ENCODE measurements around the gene CXCL10.
A peak's percentile ranks its signal among the peaks of the same experiment; 100 is the strongest.

The CXCL10 gene

GRCh38 chr4:75997081-75997480, 26.2 kb downstream of the CXCL10 start:
- Mint-ChIP-seq H3K27me3 (peaks cover 6% of the 10 kb centered on the region), H3K36me3 (ENCODE audit: low read depth) (no peaks in the 10 kb centered on the region), H3K4me3 (no peak overlapping the region), H3K4me1 (ENCODE audit: low read depth) (peaks cover 5% of the 10 kb centered on the region), H3K27ac (no peak overlapping the region), H3K9me3 (no peaks in the 10 kb centered on the region)
- intact Hi-C loops (cut with micrococcal nuclease), result no loop called here

GRCh38 chr4:75995727-75996126, 27.6 kb downstream of the CXCL10 start:
- Mint-ChIP-seq H3K27ac (no peak overlapping the region), H3K9me3 (no peaks in the 10 kb centered on the region), H3K4me1 (ENCODE audit: low read depth) (no peaks in the 10 kb centered on the region), H3K27me3 (peaks cover 6% of the 10 kb centered on the region), H3K36me3 (ENCODE audit: low read depth) (peaks cover under 1% of the 10 kb centered on the region), H3K4me3 (no peak overlapping the region)
- intact Hi-C loops (cut with micrococcal nuclease), result loop anchor here (1.0 kb wide), 1 partner anchor 72 kb away; no protein-coding TSS in a partner anchor

GRCh38 chr4:75992462-75992861, 30.8 kb downstream of the CXCL10 start:
- Mint-ChIP-seq H3K27me3 (peaks cover 6% of the 10 kb centered on the region), H3K27ac (no peak overlapping the region), H3K4me1 (ENCODE audit: low read depth) (peaks cover 24% of the 10 kb centered on the region), H3K36me3 (ENCODE audit: low read depth) (peaks cover 24% of the 10 kb centered on the region), H3K9me3 (no peaks in the 10 kb centered on the region), H3K4me3 (no peak overlapping the region)
- intact Hi-C loops (cut with micrococcal nuclease), result no loop called here

GRCh38 chr4:75989846-75990528, 33.3 kb downstream of the CXCL10 start:
- peaks cover 29% of the 10 kb centered on the region for H3K36me3 Mint-ChIP-seq (ENCODE audit: low read depth)
- peak overlapping the region; percentile 87 for H3K4me3 Mint-ChIP-seq

GRCh38 chr4:75985116-75985515, 38.2 kb downstream of the CXCL10 start:
- H3K36me3 Mint-ChIP-seq (ENCODE audit: low read depth), result peaks cover 51% of the 10 kb centered on the region
- H3K27ac Mint-ChIP-seq, result no peak overlapping the region
- intact Hi-C loops (cut with micrococcal nuclease), result loop anchor here (5.0 kb wide), 1 partner anchor 33 kb away; no protein-coding TSS in a partner anchor
- H3K4me3 Mint-ChIP-seq, result no peak overlapping the region
- H3K4me1 Mint-ChIP-seq (ENCODE audit: low read depth), result peaks cover 29% of the 10 kb centered on the region
- H3K9me3 Mint-ChIP-seq, result no peaks in the 10 kb centered on the region
- H3K27me3 Mint-ChIP-seq, result no peaks in the 10 kb centered on the region

More at GRCh38 chr4:75989846-75990528, 33.3 kb downstream of the CXCL10 start:
- Mint-ChIP-seq H3K4me1 (ENCODE audit: low read depth) (peaks cover 29% of the 10 kb centered on the region), H3K27me3 (peaks cover 6% of the 10 kb centered on the region), H3K27ac (peak overlapping the region; percentile 89), H3K9me3 (no peaks in the 10 kb centered on the region)
- intact Hi-C loops (cut with micrococcal nuclease), result loop anchor here (2.0 to 5.0 kb wide), 2 partner anchors 38 to 159 kb away; partner anchors contain the start of gene NUP54

GRCh38 chr4:75980576-75980975, 42.7 kb downstream of the CXCL10 start:
- intact Hi-C loops (cut with micrococcal nuclease), result no loop called here
- H3K27ac Mint-ChIP-seq, result no peak overlapping the region
- peaks cover 6% of the 10 kb centered on the region for H3K4me1 Mint-ChIP-seq (ENCODE audit: low read depth)
- no peak overlapping the region for H3K4me3 Mint-ChIP-seq
- H3K36me3 Mint-ChIP-seq (ENCODE audit: low read depth), result peaks cover 52% of the 10 kb centered on the region
- H3K9me3 Mint-ChIP-seq, result peaks cover 6% of the 10 kb centered on the region
- H3K27me3 Mint-ChIP-seq, result no peaks in the 10 kb centered on the region

- H3K9me3 Mint-ChIP-seq, result peaks cover 6% of the 10 kb centered on the region
- peaks cover 6% of the 10 kb centered on the region for H3K4me1 Mint-ChIP-seq (ENCODE audit: low read depth)
- intact Hi-C loops (cut with micrococcal nuclease), result loop anchor here (10.0 kb wide), 1 partner anchor 171 kb away; no protein-coding TSS in a partner anchor
- H3K27ac Mint-ChIP-seq, result no peak overlapping the region
- no peaks in the 10 kb centered on the region for H3K27me3 Mint-ChIP-seq
- peaks cover 74% of the 10 kb centered on the region for H3K36me3 Mint-ChIP-seq (ENCODE audit: low read depth)
- no peak overlapping the region for H3K4me3 Mint-ChIP-seq
These were observed 47.1 kb downstream of the CXCL10 start for GRCh38 chr4:75976177-75976576.

DNA sequence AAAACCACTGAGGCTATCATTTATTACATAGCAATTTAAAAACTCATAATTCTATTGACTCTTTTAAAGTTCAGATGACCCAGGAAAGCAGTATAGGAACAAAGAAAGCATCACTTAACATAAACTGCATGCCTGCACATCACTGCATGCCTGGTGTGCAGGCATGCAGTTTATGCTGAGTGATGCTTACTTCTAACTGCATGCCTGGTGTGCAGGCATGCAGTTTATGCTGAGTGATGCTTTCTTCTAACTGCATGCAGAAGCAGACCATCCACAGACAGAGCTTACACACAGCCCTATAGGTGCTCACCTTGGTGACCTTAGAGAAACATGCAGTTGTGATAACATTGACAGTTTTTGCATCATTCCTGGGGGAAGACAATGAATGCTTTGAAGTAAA, 49.5 kb downstream of the CXCL10 start:
- Mint-ChIP-seq H3K27me3 (no peaks in the 10 kb centered on the region), H3K4me3 (no peak overlapping the region), H3K27ac (no peak overlapping the region), H3K36me3 (ENCODE audit: low read depth) (peaks cover 86% of the 10 kb centered on the region), H3K4me1 (ENCODE audit: low read depth) (peaks cover 6% of the 10 kb centered on the region), H3K9me3 (peaks cover 6% of the 10 kb centered on the region)
- intact Hi-C loops (cut with micrococcal nuclease), result loop anchor here (5.0 to 10.0 kb wide), 2 partner anchors 36 to 169 kb away; no protein-coding TSS in a partner anchor
